GM18951 (cell line): ENCODE measurements around the gene LCN15.

Experiments used
- POLR2A ChIP-seq: IDR thresholded peaks from 4 replicates; pipeline ENCODE4 v1.6.1; 2011; ENCODE audit warnings: mild to moderate bottlenecking; ENCODE audit not compliant: insufficient read length, insufficient read depth; ENCODE audit errors: extremely low read depth
- in situ Hi-C: fragments of 300-500 bp; cut with MboI; formaldehyde crosslinking; loops from one replicate; pipeline ENCODE4 v1.12.0; 2022; ENCODE audit warnings: low sequenced_read_pairs, mixed read lengths, inconsistent platforms; ENCODE audit not compliant: unreplicated experiment

Gene LCN15

DNA sequence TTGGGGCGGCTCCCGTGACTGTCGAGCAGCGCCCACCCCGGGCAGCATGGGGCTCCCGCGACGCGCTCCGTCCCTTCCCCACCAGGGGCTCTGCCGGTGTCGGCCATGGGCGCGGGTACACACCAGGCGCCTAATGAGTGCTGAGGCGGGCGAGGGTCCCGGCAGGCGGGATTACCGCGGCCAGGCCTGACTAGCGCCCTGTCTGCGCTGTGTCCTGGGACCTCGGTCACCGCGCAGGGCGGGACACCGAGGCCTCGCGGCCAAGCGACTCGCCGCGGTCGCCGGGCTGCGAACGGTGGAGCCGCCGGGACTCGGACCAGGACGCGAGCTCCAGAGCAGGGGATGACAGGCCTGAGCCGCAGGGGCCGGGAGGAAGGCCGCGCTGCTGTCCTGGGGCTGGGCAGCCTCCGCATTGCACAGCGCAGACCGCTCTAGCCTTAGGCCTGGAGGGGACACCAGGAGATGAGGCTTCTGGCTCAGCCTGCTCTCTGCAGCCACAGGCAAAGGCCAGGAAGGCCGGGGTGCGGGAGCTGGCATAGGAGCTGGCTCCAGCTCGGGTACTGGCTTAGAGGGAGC is 35.7 kb downstream of the LCN15 start:
- in situ Hi-C loops: no loop called here
- no peak for TF ChIP-seq POLR2A

DNA sequence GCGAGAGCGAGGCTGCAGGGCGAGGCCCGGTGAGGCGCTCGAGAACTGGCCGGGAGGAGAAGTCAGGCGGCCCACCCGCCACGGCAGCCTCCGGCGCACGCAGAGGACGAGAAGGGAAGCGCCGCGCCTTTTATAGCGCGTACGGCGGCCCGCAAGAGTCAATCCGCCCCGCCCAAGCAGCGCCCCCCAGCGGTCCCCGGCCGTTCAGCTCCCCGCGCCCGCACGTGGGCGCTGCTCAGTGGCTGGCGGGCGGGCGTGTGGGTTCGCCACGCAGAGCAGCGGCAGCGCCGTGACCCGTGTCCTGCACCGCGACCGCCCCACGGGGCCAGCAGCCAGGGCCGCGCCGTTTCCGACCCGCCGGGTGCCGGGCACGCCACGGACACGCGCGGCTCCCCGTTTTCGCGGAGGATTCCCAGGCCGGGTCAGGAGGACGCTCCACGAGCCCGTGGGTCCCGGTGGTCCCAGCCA is 36.2 kb downstream of the LCN15 start:
- TF ChIP-seq POLR2A: peak; percentile 99
- in situ Hi-C loops: no loop called here

DNA sequence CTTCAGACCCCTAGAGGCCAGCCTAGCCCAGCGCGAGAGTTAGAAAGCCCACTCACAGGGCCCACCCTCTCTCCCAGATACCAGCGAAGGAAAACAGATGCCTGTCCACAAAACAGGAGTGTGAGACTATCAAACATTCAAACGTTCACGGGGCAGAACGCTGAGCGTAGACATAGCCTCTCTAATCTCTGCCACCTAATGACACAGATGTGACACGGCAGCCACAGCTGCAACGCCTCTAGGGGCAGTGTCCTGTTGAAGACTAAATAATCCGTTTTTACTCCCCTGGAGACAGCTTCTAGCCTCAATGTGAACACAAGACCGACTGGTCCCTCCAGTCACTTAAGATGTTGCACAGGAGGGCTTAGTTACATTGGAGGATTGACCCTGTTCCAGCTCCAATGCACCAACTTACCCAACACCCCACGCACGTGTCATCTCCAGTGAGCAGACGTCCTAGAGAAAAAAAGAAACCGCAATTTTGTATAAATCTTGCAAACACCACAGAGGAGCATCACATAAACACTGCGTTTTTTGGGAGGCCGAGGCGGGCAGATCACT is 37.6 kb downstream of the LCN15 start:
- in situ Hi-C loops: no loop called here
- TF ChIP-seq POLR2A: no peak

DNA sequence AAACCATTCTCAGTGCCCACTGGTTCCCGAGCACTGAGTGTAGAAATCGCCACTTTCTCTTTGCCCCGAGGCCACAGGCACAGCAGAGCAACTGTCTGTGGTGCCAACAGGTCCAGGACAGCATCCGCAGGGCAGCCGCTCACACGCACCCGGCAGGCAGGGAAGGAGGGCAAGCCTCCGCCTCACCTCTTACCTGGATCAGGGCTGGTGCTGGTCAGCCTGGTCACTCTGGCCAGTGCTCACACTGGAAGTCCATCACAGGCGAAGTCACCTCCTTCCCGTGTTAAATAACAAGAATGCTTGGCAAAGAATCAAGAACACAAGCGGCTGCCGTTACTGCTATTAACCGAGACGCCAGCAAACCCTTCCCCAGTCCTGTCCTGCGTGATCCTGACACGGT is 38.2 kb downstream of the LCN15 start:
- TF ChIP-seq POLR2A: no peak
- in situ Hi-C loops: no loop called here

DNA sequence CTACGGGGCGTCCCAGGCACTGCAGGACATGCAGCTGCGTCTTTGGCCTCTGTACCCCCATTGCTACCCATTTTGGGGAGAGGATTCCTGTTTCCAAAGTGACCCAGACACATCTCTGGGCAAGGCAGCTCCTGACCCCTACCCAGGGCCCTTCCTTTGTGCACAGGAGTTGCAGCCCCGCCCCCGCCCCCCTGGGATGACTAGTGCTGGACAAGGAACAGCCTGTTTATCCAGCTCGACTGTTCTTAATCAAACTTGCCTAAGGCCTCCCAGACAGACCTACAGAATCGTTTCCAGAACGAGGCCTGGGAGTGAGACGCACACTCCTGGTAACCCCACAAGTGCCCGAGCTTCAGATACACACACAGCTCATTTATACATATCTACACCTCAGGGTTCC is 38.7 kb downstream of the LCN15 start:
- no peak for TF ChIP-seq POLR2A
- in situ Hi-C loops: no loop called here

DNA sequence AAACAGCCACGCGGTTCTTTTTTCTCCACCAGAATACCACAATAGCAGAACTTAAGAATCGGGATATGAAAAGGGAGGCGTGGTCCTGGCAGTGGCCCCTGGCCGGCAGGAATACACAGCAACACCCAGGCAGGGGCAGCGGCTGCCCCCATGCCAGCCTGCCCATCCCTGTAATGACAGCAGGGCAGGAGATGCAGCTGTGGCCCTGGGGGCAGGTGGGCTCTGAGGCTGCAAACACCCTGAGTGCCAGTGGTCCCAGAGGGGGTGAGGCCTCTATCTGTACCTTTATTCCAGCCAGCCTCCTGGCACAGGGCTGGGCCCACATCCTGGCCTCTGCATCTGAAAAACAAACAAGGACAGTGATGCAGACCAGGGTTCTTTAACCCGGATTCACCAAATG is 39.5 kb downstream of the LCN15 start:
- TF ChIP-seq POLR2A: no peak
- in situ Hi-C loops: no loop called here

DNA sequence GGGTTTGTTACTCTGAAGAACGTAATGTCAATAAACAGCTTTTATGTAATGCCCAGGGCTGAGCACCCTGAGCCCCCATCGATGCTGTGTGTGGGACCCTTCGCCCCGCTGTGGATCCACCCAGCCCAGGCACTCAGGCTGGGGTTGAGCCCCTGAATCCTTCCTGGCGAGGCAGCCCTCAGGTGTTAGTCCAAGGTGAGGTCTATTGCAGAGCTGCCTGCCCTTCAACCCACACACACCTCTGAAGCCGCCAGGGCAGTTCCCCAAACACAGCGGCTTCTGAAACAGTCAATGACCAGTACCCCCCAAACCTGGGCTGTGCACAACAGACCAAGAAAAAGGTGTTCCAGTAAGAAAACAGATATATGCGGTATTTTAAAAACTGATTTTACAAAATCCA is 40.3 kb downstream of the LCN15 start:
- TF ChIP-seq POLR2A: no peak
- in situ Hi-C loops: no loop called here

DNA sequence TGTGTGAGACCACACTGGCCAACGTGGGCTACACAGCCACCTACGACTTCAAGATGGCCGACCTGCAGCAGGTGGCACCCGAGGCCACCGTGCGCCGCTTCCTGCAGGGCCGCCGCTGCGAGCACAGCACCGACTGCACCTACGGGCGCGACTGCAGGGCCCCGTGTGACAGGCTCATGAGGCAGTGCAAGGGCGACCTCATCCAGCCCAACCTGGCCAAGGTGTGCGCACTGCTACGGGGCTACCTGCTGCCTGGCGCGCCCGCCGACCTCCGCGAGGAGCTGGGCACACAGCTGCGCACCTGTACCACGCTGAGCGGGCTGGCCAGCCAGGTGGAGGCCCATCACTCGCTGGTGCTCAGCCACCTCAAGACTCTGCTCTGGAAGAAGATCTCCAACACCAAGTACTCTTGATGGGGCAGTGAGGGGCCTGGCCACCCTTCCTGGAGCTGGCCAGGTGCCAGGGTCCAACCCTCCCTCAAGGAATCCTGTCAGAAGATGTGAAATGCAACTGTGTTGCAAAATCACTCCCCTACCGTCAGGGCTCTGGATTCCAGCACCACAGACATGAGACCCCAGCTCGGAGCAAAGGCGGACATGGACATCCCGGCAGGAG is 40.8 kb downstream of the LCN15 start:
- in situ Hi-C loops: no loop called here

DNA sequence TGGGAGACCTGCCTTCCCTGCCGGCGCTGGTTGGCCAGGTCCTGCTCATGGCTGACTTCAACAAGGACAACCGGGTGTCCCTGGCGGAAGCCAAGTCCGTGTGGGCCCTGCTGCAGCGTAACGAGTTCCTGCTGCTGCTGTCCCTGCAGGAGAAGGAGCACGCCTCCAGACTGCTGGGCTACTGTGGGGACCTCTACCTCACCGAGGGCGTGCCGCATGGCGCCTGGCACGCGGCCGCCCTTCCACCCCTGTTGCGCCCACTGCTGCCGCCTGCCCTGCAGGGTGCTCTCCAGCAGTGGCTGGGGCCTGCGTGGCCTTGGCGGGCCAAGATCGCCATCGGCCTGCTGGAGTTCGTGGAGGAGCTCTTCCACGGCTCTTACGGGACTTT is 41.4 kb downstream of the LCN15 start:
- in situ Hi-C loops: no loop called here
- no peak for TF ChIP-seq POLR2A

More for the DNA sequence above, 40.8 kb downstream of the LCN15 start:
- TF ChIP-seq POLR2A: peak; percentile 33

DNA sequence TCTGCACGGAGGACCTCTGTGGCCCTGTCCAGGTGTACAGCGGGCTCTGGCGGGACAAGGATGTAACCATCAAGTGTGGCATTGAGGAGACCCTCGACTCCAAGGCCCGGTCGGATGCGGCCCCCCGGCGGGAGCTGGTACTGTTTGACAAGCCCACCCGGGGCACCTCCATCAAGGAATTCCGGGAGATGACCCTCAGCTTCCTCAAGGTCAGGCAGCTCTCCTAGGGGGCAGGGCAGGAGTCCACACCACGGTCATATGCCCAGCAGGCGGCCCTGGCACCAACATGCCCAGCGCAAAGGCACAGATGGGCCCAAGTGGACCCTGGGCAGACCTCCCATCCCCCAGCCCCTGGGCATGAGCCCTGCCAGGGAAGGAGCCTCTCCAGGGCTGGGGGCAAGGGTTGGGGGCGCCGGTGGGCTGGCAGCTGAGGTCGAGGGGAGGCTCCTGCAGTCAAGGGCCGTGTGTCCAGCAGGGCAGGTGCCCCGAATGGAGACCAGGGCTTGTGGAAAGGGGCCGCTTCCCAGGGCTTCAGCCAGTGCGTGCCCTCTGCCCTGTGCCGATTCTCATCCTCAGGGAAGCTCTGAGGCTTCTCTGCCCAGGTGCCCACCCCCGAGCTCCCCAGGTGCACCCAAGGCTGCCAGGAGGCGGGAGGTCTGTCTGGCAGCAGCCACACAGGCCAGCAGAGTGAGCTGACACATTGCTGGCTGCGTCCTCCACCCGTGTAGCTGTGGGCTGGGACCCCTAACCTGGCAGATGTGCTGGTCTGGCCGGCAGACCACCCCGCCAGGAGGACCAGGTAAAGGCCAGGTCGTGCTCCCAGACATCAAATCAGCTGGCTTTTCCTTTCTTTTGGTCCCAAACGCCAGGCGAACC is 42.0 kb downstream of the LCN15 start:
- in situ Hi-C loops: no loop called here
- peak; percentile 8 for TF ChIP-seq POLR2A

DNA sequence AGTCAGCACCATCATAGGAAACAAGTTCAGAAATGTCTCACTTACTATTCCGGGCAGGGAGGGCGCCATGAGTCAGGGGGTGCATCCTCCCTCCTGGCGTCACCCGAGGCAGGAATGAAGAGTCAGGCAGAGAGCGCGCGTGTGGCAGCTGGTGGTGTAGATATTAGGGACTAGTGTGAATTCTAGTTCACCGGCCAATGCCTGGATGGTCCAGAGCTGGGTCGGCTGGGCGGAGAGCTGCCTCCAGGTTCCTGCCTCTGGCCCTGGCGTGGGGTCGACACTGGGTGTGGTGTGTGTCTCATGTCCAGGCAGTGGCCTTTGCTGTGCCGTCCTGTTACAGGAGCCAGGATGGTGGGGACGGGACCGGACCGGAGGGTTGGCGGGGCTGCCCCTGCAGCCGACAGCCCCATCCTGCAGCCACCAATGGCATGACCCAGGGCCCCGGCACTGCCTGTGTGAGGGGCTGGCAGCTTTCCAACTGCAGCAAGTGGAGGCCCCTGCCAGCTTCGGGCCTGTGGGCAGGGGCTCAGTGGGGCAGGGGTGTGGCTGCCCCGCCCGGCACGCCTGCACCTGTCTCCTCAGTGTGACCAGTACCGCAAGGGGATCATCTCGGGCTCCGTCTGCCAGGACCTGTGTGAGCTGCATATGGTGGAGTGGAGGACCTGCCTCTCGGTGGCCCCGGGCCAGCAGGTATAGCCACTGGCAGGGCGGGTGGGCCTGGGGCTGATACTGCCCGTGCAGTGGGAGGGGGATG is 42.8 kb downstream of the LCN15 start:
- TF ChIP-seq POLR2A: peak; percentile 16

DNA sequence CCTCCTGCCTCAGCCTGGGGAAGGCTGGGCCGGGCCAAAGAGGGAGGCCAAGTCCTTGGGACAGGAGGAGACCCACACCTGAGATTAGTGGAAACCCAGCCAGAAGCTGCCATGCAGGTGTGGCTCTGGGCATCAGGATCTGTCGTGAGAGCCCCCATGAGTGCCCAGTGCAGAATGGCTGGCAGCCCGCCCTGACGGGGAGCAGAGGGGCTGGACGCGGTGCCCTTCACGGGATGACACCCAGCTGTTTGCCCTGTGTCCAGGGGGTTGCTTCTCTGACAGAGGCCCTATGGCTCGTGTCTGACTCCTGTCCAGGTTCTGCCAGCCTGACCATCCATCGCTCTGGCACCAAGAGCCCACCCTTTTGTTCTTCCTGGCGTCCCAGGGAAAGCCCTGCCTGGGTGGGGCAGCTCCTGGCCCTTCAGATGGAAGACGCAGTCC is 43.4 kb downstream of the LCN15 start:
- no peak for TF ChIP-seq POLR2A
- in situ Hi-C loops: no loop called here

More for the DNA sequence above, 42.8 kb downstream of the LCN15 start:
- in situ Hi-C loops: no loop called here
